DOHH2 (cell line): Measurements from ENCODE around the gene TMEM41A.

Experiments used
- CTCF ChIP-seq: fragments of 200-600 bp; sonication (generic); IDR thresholded peaks from one replicate; pipeline ENCODE4 v1.5.1; 2014; ENCODE audit warnings: antibody characterized with exemption, mild to moderate bottlenecking, low read depth, low read length; ENCODE audit not compliant: poor library complexity, severe bottlenecking
- EZH2phosphoT487 ChIP-seq: fragments of 200-600 bp; sonication (generic); IDR thresholded peaks from 2 replicates; pipeline ENCODE4 v1.6.1; 2017; ENCODE audit warnings: borderline replicate concordance, mild to moderate bottlenecking, antibody characterized with exemption, low read length, moderate library complexity, mixed read lengths

DNA sequence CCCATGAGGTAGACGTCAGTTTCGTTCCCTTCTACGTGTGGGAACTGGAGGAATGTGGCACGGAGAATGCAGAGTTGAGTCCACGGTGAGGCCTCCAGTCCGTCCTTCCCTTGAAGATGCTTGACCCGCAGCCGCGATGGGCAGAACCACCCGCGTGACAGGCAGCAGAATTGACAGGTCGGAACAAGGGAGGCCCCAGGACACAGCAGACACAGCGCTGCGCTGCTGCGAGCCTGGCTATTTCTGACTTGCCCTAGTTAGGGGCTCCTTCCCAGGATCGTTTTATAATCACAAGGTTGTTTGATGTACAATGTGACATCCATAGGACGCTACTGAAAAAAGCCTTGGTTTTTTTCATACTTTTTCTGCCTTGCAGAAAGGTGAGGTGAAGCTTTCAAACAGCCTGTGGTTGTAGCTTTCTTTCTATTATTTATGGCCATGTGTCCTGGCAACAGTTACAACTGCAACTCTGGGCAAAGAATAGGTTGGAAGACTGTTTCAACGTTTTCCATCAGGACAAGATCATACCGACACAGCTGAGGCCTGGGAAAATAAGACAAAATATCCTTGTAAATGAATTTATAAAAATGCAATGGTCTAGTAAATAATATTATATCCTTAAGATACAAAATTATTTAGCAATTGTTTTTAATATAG is 9.6 kb upstream of the TMEM41A start:
- TF ChIP-seq CTCF: no peak
- TF ChIP-seq EZH2phosphoT487: no peak
